Common myeloid progenitor, CD34-positive (primary cell): ENCODE measurements around the gene ACSL6.

Experiments used
- CTCF ChIA-PET: fragments of 350-600 bp; sonication (Branson Sonifier 250); formaldehyde crosslinking; loops from one replicate; lab custom pipeline; 2021; ENCODE audit warnings: antibody characterized with exemption; lab: Charles Lee
- POLR2A ChIA-PET: fragments of 350-600 bp; sonication (Branson Sonifier 250); formaldehyde crosslinking; loops from one replicate; lab custom pipeline; 2021; ENCODE audit warnings: antibody characterized with exemption; lab: Charles Lee
- DNase-seq, 3 donors: peaks; one replicate each; pipeline versions ENCODE4 v3.0.0 to v3.0.0-alpha.2; 2013
- H3K27ac ChIP-seq, 2 experiments: 1 replicate in 1 of 2; 2 replicates in 1 of 2; pipeline ENCODE4 v1.7.0; 2013; ENCODE audit warnings: inconsistent platforms in 2 of 2, low read length in 2 of 2, mild to moderate bottlenecking in 2 of 2, low read depth in 1 of 2, moderate library complexity in 1 of 2; ENCODE audit not compliant: severe bottlenecking in 2 of 2, insufficient read depth in 1 of 2, poor library complexity in 1 of 2
- H3K27me3 ChIP-seq, 5 experiments: replicated peaks in 2 of 5; 1 replicate in 3 of 5; 2 replicates in 2 of 5; pipeline versions ENCODE4 v1.6.1 to v1.7.0; 2013; ENCODE audit warnings: low read length in 4 of 5, mild to moderate bottlenecking in 2 of 5, moderate library complexity in 2 of 5, inconsistent platforms in 1 of 5; ENCODE audit not compliant: insufficient read depth in 5 of 5, control insufficient read depth in 4 of 5
- H3K36me3 ChIP-seq, 4 experiments: 1 replicate in 2 of 4; 2 replicates in 2 of 4; pipeline versions ENCODE4 v1.6.1 to v1.7.0; 2013; ENCODE audit warnings: low read length in 3 of 4, control low read depth in 1 of 4, mild to moderate bottlenecking in 1 of 4; ENCODE audit not compliant: control insufficient read depth in 4 of 4, insufficient read depth in 4 of 4
- H3K4me1 ChIP-seq, 4 experiments: 1 replicate in 3 of 4; 2 replicates in 1 of 4; pipeline versions ENCODE4 v1.6.1 to v1.7.1; 2013; ENCODE audit warnings: low read length in 3 of 4, mild to moderate bottlenecking in 3 of 4, control low read depth in 1 of 4, inconsistent platforms in 1 of 4, moderate library complexity in 1 of 4; ENCODE audit not compliant: control insufficient read depth in 4 of 4, insufficient read depth in 4 of 4; ENCODE audit errors: control extremely low read depth in 1 of 4
- H3K4me3 ChIP-seq, 7 experiments: 1 replicate in 4 of 7; 2 replicates in 3 of 7; pipeline versions ENCODE4 v1.5.1 to v1.7.0; 2013; ENCODE audit warnings: mild to moderate bottlenecking in 7 of 7, low read length in 6 of 7, moderate library complexity in 6 of 7, inconsistent platforms in 2 of 7, low read depth in 2 of 7, control low read depth in 1 of 7; ENCODE audit not compliant: insufficient read depth in 4 of 7, control insufficient read depth in 1 of 7; ENCODE audit errors: extremely low read depth in 1 of 7
- H3K9me3 ChIP-seq, 5 experiments: 1 replicate in 4 of 5; 2 replicates in 1 of 5; pipeline versions ENCODE4 v1.6.1 to v1.7.1; 2013; ENCODE audit warnings: low read length in 4 of 5, mild to moderate bottlenecking in 2 of 5, inconsistent platforms in 1 of 5, low read depth in 1 of 5, moderate library complexity in 1 of 5; ENCODE audit not compliant: control insufficient read depth in 4 of 5, insufficient read depth in 2 of 5; ENCODE audit errors: control extremely low read depth in 1 of 5
- WGBS: methylation state at CpG from one replicate; pipeline ENCODE4 v1.1.5; 2013; ENCODE audit not compliant: insufficient coverage; 5-methylcytosine and 5-hydroxymethylcytosine counted together

ACSL6 gene

GRCh38 chr5:131980696-131981095, 30.8 kb downstream of the ACSL6 start:
- Histone ChIP-seq H3K9me3 (no peaks in the 10 kb centered on the region), H3K4me3 (no peak overlapping the region), H3K36me3 (no peaks in the 10 kb centered on the region), H3K4me1 (no peaks in the 10 kb centered on the region), H3K27ac (no peak overlapping the region), H3K27me3 (no peaks in the 10 kb centered on the region)
- POLR2A ChIA-PET: interaction anchor here (0.7 kb wide), 1 partner anchor 342 kb away, joined by 3 read pairs; no protein-coding TSS in a partner anchor
- CTCF ChIA-PET: interaction anchor here (1.5 kb wide), 1 partner anchor 25 kb away, joined by 5 read pairs; no protein-coding TSS in a partner anchor
- 97% methylated on average over 4 of the region's 4 CpGs for WGBS
- no peak for DNase-seq

GRCh38 chr5:131979816-131980215, 31.6 kb downstream of the ACSL6 start:
- H3K9me3 ChIP-seq: no peaks in the 10 kb centered on the region
- no peak overlapping the region for H3K27ac ChIP-seq
- H3K36me3 ChIP-seq: no peaks in the 10 kb centered on the region
- ChIA-PET CTCF (interaction anchor here (1.9 kb wide), 1 partner anchor 17 kb away, joined by 5 read pairs; no protein-coding TSS in a partner anchor), POLR2A (no interaction called here)
- H3K27me3 ChIP-seq: no peaks in the 10 kb centered on the region
- no peak overlapping the region for H3K4me3 ChIP-seq
- WGBS: 100% methylated on average over 3 of the region's 4 CpGs
- H3K4me1 ChIP-seq: no peaks in the 10 kb centered on the region
- no peak for DNase-seq

GRCh38 chr5:131977212-131977604, 34.2 kb downstream of the ACSL6 start:
- no peaks in the 10 kb centered on the region for H3K27me3 ChIP-seq
- H3K27ac ChIP-seq: no peak overlapping the region
- 94% methylated on average over 2 of the region's 2 CpGs for WGBS
- H3K9me3 ChIP-seq: no peaks in the 10 kb centered on the region
- POLR2A ChIA-PET: no interaction called here
- H3K4me1 ChIP-seq: no peaks in the 10 kb centered on the region
- H3K36me3 ChIP-seq: no peaks in the 10 kb centered on the region
- no peak overlapping the region for H3K4me3 ChIP-seq
- no peak for DNase-seq
- CTCF ChIA-PET: no interaction called here

GRCh38 chr5:131976414-131977211, 34.8 kb downstream of the ACSL6 start:
- Histone ChIP-seq H3K27ac (no peak overlapping the region), H3K9me3 (no peaks in the 10 kb centered on the region), H3K27me3 (no peaks in the 10 kb centered on the region), H3K4me1 (no peaks in the 10 kb centered on the region), H3K36me3 (no peaks in the 10 kb centered on the region), H3K4me3 (no peak overlapping the region)
- no peak for DNase-seq
- 98% methylated on average over 4 of the region's 6 CpGs for WGBS
- CTCF ChIA-PET: no interaction called here
- POLR2A ChIA-PET: no interaction called here

GRCh38 chr5:131974956-131975726, 36.3 kb downstream of the ACSL6 start:
- no peaks in the 10 kb centered on the region for H3K27me3 ChIP-seq
- ChIA-PET POLR2A (no interaction called here), CTCF (no interaction called here)
- no peak overlapping the region for H3K27ac ChIP-seq
- H3K9me3 ChIP-seq: no peaks in the 10 kb centered on the region
- no peaks in the 10 kb centered on the region for H3K36me3 ChIP-seq
- WGBS: 98% methylated on average over 9 of the region's 12 CpGs
- H3K4me1 ChIP-seq: no peaks in the 10 kb centered on the region
- DNase-seq: no peak
- no peak overlapping the region for H3K4me3 ChIP-seq

- H3K27me3 ChIP-seq: no peaks in the 10 kb centered on the region
- ChIA-PET POLR2A (no interaction called here), CTCF (no interaction called here)
- WGBS: 94% methylated on average over 5 of the region's 5 CpGs
- no peak overlapping the region for H3K4me3 ChIP-seq
- no peak overlapping the region for H3K27ac ChIP-seq
- DNase-seq: no peak
- no peaks in the 10 kb centered on the region for H3K9me3 ChIP-seq
- H3K36me3 ChIP-seq: no peaks in the 10 kb centered on the region
- no peaks in the 10 kb centered on the region for H3K4me1 ChIP-seq
Observed at GRCh38 chr5:131974622-131974955, 36.9 kb downstream of the ACSL6 start.

- DNase-seq: no peak
- Histone ChIP-seq H3K27me3 (no peaks in the 10 kb centered on the region), H3K9me3 (no peaks in the 10 kb centered on the region), H3K36me3 (no peaks in the 10 kb centered on the region), H3K4me1 (no peaks in the 10 kb centered on the region), H3K4me3 (no peak overlapping the region), H3K27ac (no peak overlapping the region)
- ChIA-PET POLR2A (no interaction called here), CTCF (no interaction called here)
- 100% methylated on average over 1 of the region's 1 CpG for WGBS
Observed at GRCh38 chr5:131974016-131974415, 37.4 kb downstream of the ACSL6 start.
